HepG2 (cell line): ENCODE measurements around the gene ZNF782. TPM values are rescaled to one million over a fixed set of nuclear protein-coding genes. Genes with fewer than 3 reads are reported as not detected.

ENCODE experiments used
- BRD4 ChIP-seq: sonication (generic); formaldehyde crosslinking; IDR thresholded peaks from 2 replicates; pipeline ENCODE4 v1.4.0; 2020; ENCODE audit warnings: missing genetic modification reagents
- GTF2F1 ChIP-seq: fragments of 150-350 bp; IDR thresholded peaks from 2 replicates; pipeline ENCODE4 v1.6.1; 2014; ENCODE audit warnings: low read length
- HDAC2 ChIP-seq: sonication (generic); formaldehyde crosslinking; IDR thresholded peaks from 2 replicates; pipeline ENCODE4 v1.4.0; 2020; ENCODE audit warnings: missing genetic modification reagents
- MLX ChIP-seq: IDR thresholded peaks from 2 replicates; pipeline ENCODE4 v1.6.1; 2016
- NR2F6 ChIP-seq, 2 experiments: IDR thresholded peaks; 2 replicates each; pipeline ENCODE4 v1.6.1; 2016; ENCODE audit warnings: antibody characterized with exemption in 1 of 2, mild to moderate bottlenecking in 1 of 2
- PBX3 ChIP-seq: sonication (generic); formaldehyde crosslinking; IDR thresholded peaks from 2 replicates; pipeline ENCODE4 v1.8.1; 2023; ENCODE audit warnings: missing genetic modification reagents, inconsistent platforms, borderline replicate concordance
- RBM22 ChIP-seq: fragments of 200-400 bp; formaldehyde crosslinking; optimal IDR thresholded peaks from 2 replicates; pipeline ENCODE3; 2017; ENCODE audit warnings: mild to moderate bottlenecking, low read length, moderate library complexity
- SAP130 ChIP-seq: IDR thresholded peaks from 2 replicates; pipeline ENCODE4 v1.6.1; 2016; ENCODE audit warnings: low read depth
- SCMH1 ChIP-seq: sonication (generic); formaldehyde crosslinking; IDR thresholded peaks from 2 replicates; pipeline ENCODE4 v1.9.0; 2021; ENCODE audit warnings: missing genetic modification reagents, mild to moderate bottlenecking, borderline replicate concordance
- SP5 ChIP-seq: IDR thresholded peaks from 2 replicates; pipeline ENCODE4 v1.6.1; 2016; ENCODE audit warnings: low read depth, borderline replicate concordance
- SPEN ChIP-seq: sonication (generic); formaldehyde crosslinking; IDR thresholded peaks from 2 replicates; pipeline ENCODE4 v1.5.1; 2020; ENCODE audit warnings: low read depth, mild to moderate bottlenecking, missing genetic modification reagents
- TIGD3 ChIP-seq: sonication (generic); formaldehyde crosslinking; IDR thresholded peaks from 2 replicates; pipeline ENCODE4 v1.5.1; 2020; ENCODE audit warnings: mild to moderate bottlenecking, missing genetic modification reagents, borderline replicate concordance
- ZBTB3 ChIP-seq: sonication (generic); formaldehyde crosslinking; IDR thresholded peaks from 2 replicates; pipeline ENCODE4 v1.4.0; 2020; ENCODE audit warnings: low read depth, mild to moderate bottlenecking, moderate library complexity, missing genetic modification reagents, borderline replicate concordance
- ZNF18 ChIP-seq: sonication (generic); formaldehyde crosslinking; IDR thresholded peaks from 2 replicates; pipeline ENCODE4 v1.8.0; 2022; ENCODE audit warnings: mild to moderate bottlenecking, missing genetic modification reagents; ENCODE audit not compliant: insufficient replicate concordance
- ZNF230 ChIP-seq: sonication (generic); formaldehyde crosslinking; IDR thresholded peaks from 2 replicates; pipeline ENCODE4 v1.4.0; 2020; ENCODE audit warnings: mild to moderate bottlenecking, missing genetic modification reagents
- ZNF441 ChIP-seq: sonication (generic); formaldehyde crosslinking; IDR thresholded peaks from 2 replicates; pipeline ENCODE4 v1.7.0; 2021; ENCODE audit warnings: missing genetic modification reagents, borderline replicate concordance
- ZNF75D ChIP-seq: sonication (generic); formaldehyde crosslinking; IDR thresholded peaks from 2 replicates; pipeline ENCODE4 v1.8.1; 2023; ENCODE audit warnings: missing genetic modification reagents, mild to moderate bottlenecking, borderline replicate concordance
- ZNF770 ChIP-seq: sonication (generic); formaldehyde crosslinking; IDR thresholded peaks from 2 replicates; pipeline ENCODE4 v1.5.0; 2020; ENCODE audit warnings: mild to moderate bottlenecking, missing genetic modification reagents
- polyA plus RNA-seq, 8 experiments: library from polyadenylated mRNA; depleted of rRNA in 3 of 8; stranded (reverse) in 7 of 8; unstranded in 1 of 8; fragments of >200 nt; fragmentation: Illumina TruSeq in 4 of 8; extraction: Trizol in 4 of 8; gene quantifications; 2 replicates each; pipeline versions ENCODE4 v1.2.1 to v1.2.3, GENCODE V29; 2011 to 2016; ENCODE audit warnings: low read depth in 4 of 8, missing spikeins in 1 of 8, mixed read lengths in 1 of 8; ENCODE audit not compliant: insufficient read depth in 1 of 8
- total RNA-seq, 5 experiments: library from RNA; depleted of rRNA; stranded (reverse); fragments of >200 nt; fragmentation: Illumina TruSeq; extraction: Trizol; gene quantifications; 2 replicates each; pipeline ENCODE4 v1.2.3, GENCODE V29; 2016; ENCODE audit warnings: low read depth in 1 of 5
- TF ChIP-seq, protein P1 (sequence below), 2 experiments: sonication (generic) in 1 of 2; formaldehyde crosslinking in 1 of 2; IDR thresholded peaks; 2 replicates each; pipeline versions ENCODE4 v1.4.0 to v1.6.1; 2018 to 2020; ENCODE audit warnings: missing genetic modification reagents in 2 of 2, borderline replicate concordance in 1 of 2, low read depth in 1 of 2, mild to moderate bottlenecking in 1 of 2, missing biosample characterization in 1 of 2

The ZNF782 gene
- total and polyA plus RNA-seq, 2 of the 13 experiments (the other 11 are each of a cell fraction or from before 2014, with no cell fraction given) = 1.4 to 4.9 TPM

- TF ChIP-seq ZNF770 (CRISPR knock-in tag) (peak; percentile 17; the same call in 1 of the 2 replicates), SCMH1 (no peak), SPEN (CRISPR knock-in tag) (peak; percentile 71), HDAC2 (CRISPR knock-in tag) (0 out of 2 replicates have a peak, but pooled peaks have one; percentile 75), ZNF441 (peak; percentile 65), NR2F6 (IDR thresholded peaks at IDR 0.05) (no peak), NR2F6 (CRISPR knock-in tag; IDR thresholded peaks at IDR 0.05) (0 out of 2 replicates have a peak, but pooled peaks have one; percentile 22), ZNF230 (CRISPR knock-in tag) (no peak), ZNF75D (CRISPR knock-in tag) (no peak), RBM22 (no peak), GTF2F1 (no peak), ZNF18 (CRISPR knock-in tag) (no peak), PBX3 (CRISPR knock-in tag) (no peak), MLX (0 out of 2 replicates have a peak, but pooled peaks have one; percentile 24), TIGD3 (no peak), ZBTB3 (CRISPR knock-in tag) (no peak), SP5 (CRISPR knock-in tag) (peak; percentile 69; the same call in 1 of the 2 replicates), SAP130 (CRISPR knock-in tag) (peak; percentile 80), BRD4 (CRISPR knock-in tag) (no peak)
- TF ChIP-seq, protein P1, sequence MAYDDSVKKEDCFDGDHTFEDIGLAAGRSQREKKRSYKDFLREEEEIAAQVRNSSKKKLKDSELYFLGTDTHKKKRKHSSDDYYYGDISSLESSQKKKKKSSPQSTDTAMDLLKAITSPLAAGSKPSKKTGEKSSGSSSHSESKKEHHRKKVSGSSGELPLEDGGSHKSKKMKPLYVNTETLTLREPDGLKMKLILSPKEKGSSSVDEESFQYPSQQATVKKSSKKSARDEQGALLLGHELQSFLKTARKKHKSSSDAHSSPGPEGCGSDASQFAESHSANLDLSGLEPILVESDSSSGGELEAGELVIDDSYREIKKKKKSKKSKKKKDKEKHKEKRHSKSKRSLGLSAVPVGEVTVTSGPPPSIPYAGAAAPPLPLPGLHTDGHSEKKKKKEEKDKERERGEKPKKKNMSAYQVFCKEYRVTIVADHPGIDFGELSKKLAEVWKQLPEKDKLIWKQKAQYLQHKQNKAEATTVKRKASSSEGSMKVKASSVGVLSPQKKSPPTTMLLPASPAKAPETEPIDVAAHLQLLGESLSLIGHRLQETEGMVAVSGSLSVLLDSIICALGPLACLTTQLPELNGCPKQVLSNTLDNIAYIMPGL (CRISPR knock-in tag; IDR thresholded peaks at IDR 0.05; ENCODE audit: borderline replicate concordance in 1 of 2, low read depth in 1 of 2) = peak; percentile 53 to 74; a peak in 3 of 4 replicates
Observed at GRCh38 chr9:96853781-96854650, at the start of gene ZNF782 (continued).
